ENCODE data around the gene IQSEC3. TPM values are rescaled to one million over a fixed set of nuclear protein-coding genes. Genes with fewer than 3 reads are reported as not detected.
A peak's percentile ranks its signal among the peaks of the same experiment; 100 is the strongest.

IQSEC3 gene
- total and polyA plus RNA-seq, 2 donors from 2014 or later, result 1.4 to 6.9 TPM

DNA sequence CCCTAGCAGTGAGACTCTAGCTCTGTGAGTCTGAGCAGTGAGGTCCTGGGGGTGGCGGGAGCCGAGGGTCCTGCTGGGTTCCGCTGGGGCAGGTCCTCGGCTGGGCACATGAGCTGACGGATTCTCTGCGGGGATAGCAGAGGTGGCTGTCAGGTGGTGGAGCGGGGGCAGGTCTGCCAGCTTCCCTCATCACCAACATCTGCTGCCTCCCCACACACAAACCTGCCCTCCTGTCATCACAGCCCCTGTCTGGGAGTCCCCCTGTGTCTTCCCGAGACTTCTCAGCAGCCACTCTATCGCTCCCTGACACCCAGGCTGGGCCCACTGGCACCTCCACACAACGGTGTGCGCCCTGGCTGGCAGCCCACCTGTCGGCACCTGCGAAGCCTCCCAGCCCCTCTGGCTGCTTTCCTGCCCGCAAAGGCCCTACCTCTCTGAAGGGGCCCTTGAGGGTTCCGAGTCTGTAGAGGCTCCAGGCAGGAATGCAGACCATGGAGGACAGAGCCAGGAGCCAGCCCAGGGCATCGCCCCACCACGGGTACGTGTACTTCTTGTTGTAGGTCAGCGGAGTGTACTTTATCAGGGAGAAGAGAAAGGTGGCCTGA, 154.5 kb downstream of the IQSEC3 start:
- Histone ChIP-seq H3K9me3 (ENCODE audit: control insufficient read depth in 2 of 3, insufficient read depth in 1 of 3, low read length in 3 of 3) (no peaks in the 10 kb centered on the region), H3K9ac (ENCODE audit: low read length in 3 of 3) (no peak overlapping the region), H3K27me3 (ENCODE audit: control insufficient read depth, insufficient read depth, low read length) (no peaks in the 10 kb centered on the region), H3K4me3 (ENCODE audit: low read length in 3 of 3) (no peak overlapping the region), H3K36me3 (ENCODE audit: control insufficient read depth in 2 of 3, insufficient read depth in 3 of 3, low read length in 3 of 3) (peaks cover 0 to 17% (median 6%) of the 10 kb centered on the region in 3 donors), H3K4me1 (ENCODE audit: control insufficient read depth in 2 of 3, insufficient read depth in 2 of 3, low read depth in 1 of 3, low read length in 3 of 3) (peaks cover 0 to 3% (median 3%) of the 10 kb centered on the region in 3 donors), H3K27ac (ENCODE audit: low read depth in 2 of 2, low read length in 2 of 2) (no peak overlapping the region)
- FAIRE-seq, result no peak
- peak in 1 of 5 donors; percentile 41 for DNase-seq
- TF ChIP-seq, protein P1, sequence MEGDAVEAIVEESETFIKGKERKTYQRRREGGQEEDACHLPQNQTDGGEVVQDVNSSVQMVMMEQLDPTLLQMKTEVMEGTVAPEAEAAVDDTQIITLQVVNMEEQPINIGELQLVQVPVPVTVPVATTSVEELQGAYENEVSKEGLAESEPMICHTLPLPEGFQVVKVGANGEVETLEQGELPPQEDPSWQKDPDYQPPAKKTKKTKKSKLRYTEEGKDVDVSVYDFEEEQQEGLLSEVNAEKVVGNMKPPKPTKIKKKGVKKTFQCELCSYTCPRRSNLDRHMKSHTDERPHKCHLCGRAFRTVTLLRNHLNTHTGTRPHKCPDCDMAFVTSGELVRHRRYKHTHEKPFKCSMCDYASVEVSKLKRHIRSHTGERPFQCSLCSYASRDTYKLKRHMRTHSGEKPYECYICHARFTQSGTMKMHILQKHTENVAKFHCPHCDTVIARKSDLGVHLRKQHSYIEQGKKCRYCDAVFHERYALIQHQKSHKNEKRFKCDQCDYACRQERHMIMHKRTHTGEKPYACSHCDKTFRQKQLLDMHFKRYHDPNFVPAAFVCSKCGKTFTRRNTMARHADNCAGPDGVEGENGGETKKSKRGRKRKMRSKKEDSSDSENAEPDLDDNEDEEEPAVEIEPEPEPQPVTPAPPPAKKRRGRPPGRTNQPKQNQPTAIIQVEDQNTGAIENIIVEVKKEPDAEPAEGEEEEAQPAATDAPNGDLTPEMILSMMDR (IDR thresholded peaks at IDR 0.05; ENCODE audit: borderline replicate concordance, extremely low read depth, insufficient read depth), result no peak
- intact Hi-C loops (cut with DNase I), result no loop called here

DNA sequence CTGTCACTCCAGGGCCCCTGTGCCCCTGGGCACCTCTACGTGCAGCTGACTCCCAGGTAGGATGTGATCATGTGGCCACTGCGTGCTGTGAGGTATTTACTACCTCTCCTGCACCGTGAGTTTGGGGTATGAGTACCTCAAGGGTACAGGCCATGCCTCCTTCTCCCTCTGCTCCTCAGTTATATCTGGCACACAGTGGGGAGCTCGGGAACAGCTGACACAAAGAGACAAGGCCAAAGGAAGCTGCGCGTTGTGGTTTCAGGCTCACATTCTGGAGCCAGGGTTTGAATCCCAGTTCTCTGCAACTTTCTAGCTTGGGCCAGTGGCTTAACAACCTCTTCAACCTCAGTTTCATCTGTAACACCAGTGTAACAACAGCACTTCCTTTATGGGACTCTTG, 155.2 kb downstream of the IQSEC3 start:
- H3K4me1 ChIP-seq (ENCODE audit: control insufficient read depth in 2 of 3, insufficient read depth in 2 of 3, low read depth in 1 of 3, low read length in 3 of 3), result peaks cover 0 to 3% (median 3%) of the 10 kb centered on the region in 3 donors
- no peak overlapping the region for H3K4me3 ChIP-seq (ENCODE audit: low read length in 3 of 3)
- peaks cover 0 to 18% (median 6%) of the 10 kb centered on the region in 3 donors for H3K36me3 ChIP-seq (ENCODE audit: control insufficient read depth in 2 of 3, insufficient read depth in 3 of 3, low read length in 3 of 3)
- DNase-seq (no peak), FAIRE-seq (no peak)
- TF ChIP-seq, protein P1 (IDR thresholded peaks at IDR 0.05; ENCODE audit: borderline replicate concordance, extremely low read depth, insufficient read depth), result no peak
- no peaks in the 10 kb centered on the region for H3K9me3 ChIP-seq (ENCODE audit: control insufficient read depth in 2 of 3, insufficient read depth in 1 of 3, low read length in 3 of 3)
- no peaks in the 10 kb centered on the region for H3K27me3 ChIP-seq (ENCODE audit: control insufficient read depth, insufficient read depth, low read length)
- intact Hi-C loops (cut with DNase I), result no loop called here
- H3K27ac ChIP-seq (ENCODE audit: low read depth in 2 of 2, low read length in 2 of 2), result no peak overlapping the region
- no peak overlapping the region for H3K9ac ChIP-seq (ENCODE audit: low read length in 3 of 3)

GRCh38 chr12:223841-224240, 157.3 kb downstream of the IQSEC3 start:
- intact Hi-C loops (cut with DNase I), result no loop called here
- Histone ChIP-seq H3K4me3 (ENCODE audit: low read length in 3 of 3) (no peak overlapping the region), H3K4me1 (ENCODE audit: control insufficient read depth in 2 of 3, insufficient read depth in 2 of 3, low read depth in 1 of 3, low read length in 3 of 3) (peaks cover 0 to 3% (median 3%) of the 10 kb centered on the region in 3 donors), H3K36me3 (ENCODE audit: control insufficient read depth in 2 of 3, insufficient read depth in 3 of 3, low read length in 3 of 3) (peaks cover 0 to 26% (median 7%) of the 10 kb centered on the region in 3 donors), H3K27ac (ENCODE audit: low read depth in 2 of 2, low read length in 2 of 2) (no peak overlapping the region), H3K9ac (ENCODE audit: low read length in 3 of 3) (no peak overlapping the region), H3K9me3 (ENCODE audit: control insufficient read depth in 2 of 3, insufficient read depth in 1 of 3, low read length in 3 of 3) (no peaks in the 10 kb centered on the region), H3K27me3 (ENCODE audit: control insufficient read depth, insufficient read depth, low read length) (no peaks in the 10 kb centered on the region)
- no peak for FAIRE-seq
- TF ChIP-seq, protein P1 (IDR thresholded peaks at IDR 0.05; ENCODE audit: borderline replicate concordance, extremely low read depth, insufficient read depth), result no peak
- DNase-seq, result peak in 2 of 5 donors; percentile 31 to 45

Data from kidney (tissue), 14 donors.